ENCODE measurements around the gene TRIM65. TPM values are rescaled to one million over a fixed set of nuclear protein-coding genes. Genes with fewer than 3 reads are reported as not detected.

Gene TRIM65
- total RNA-seq, 4 donors from 2014 or later: 16.5 to 26.1 (median 22.3) TPM

DNA sequence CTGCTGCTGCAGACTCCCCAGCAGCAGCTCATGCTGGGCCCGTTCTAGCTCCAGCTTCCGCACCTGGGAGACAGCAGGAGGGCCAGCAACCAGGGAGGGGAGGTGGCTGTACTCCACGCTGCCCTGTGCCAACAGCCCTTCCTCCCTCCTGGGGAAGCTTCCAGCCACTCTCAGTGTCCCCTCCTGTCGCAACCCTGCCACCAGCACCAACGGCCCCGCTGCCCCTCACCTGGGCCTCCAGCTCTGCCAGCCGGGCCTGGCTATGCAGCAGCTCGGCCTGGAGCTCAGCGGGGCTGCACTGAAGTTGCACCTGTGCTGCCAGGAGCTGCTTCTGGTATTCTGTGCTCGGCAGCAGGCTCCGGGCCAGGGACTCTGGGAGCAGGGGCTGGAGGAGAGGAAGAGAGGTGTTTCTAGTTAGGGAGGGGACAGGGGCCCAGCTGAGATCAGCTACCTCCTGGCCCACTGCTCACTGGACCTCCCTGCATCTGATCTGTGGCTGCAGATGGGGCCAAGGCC, 23.4 kb upstream of the TRIM65 start:
- no peak overlapping the region for H3K4me3 ChIP-seq
- intact Hi-C loops (cut with DNase I; ENCODE audit: low total_unique reads): no loop called here
- in situ Hi-C loops (cut with MboI; ENCODE audit: low sequenced_read_pairs in 4 of 4): no loop called here
- ATAC-seq (no peak), DNase-seq (no peak)
- no peak overlapping the region for H3K27ac ChIP-seq
- H3K9me3 ChIP-seq: no peaks in the 10 kb centered on the region
- no peak for TF ChIP-seq POLR2A (IDR thresholded peaks at IDR 0.05)
- TF ChIP-seq CTCF (IDR thresholded peaks at IDR 0.05 in 4 of 5, conservative IDR thresholded peaks at IDR 0.05 in 1 of 5): no peak
- H3K36me3 ChIP-seq: no peaks in the 10 kb centered on the region
- H3K4me1 ChIP-seq: no peaks in the 10 kb centered on the region
- no peaks in the 10 kb centered on the region for H3K27me3 ChIP-seq

GRCh38 chr17:75919611-75920010, 22.9 kb upstream of the TRIM65 start:
- intact Hi-C loops (cut with DNase I; ENCODE audit: low total_unique reads) (no loop called here), in situ Hi-C loops (cut with MboI; ENCODE audit: low sequenced_read_pairs in 4 of 4) (no loop called here)
- no peaks in the 10 kb centered on the region for H3K9me3 ChIP-seq
- ATAC-seq (no peak), DNase-seq (no peak)
- TF ChIP-seq CTCF (IDR thresholded peaks at IDR 0.05 in 4 of 5, conservative IDR thresholded peaks at IDR 0.05 in 1 of 5) (no peak), POLR2A (IDR thresholded peaks at IDR 0.05) (no peak)
- no peak overlapping the region for H3K4me3 ChIP-seq
- no peaks in the 10 kb centered on the region for H3K27me3 ChIP-seq
- no peak overlapping the region for H3K27ac ChIP-seq
- no peaks in the 10 kb centered on the region for H3K4me1 ChIP-seq
- no peaks in the 10 kb centered on the region for H3K36me3 ChIP-seq

GRCh38 chr17:75917917-75918445, 21.2 kb upstream of the TRIM65 start:
- in situ Hi-C loops (cut with MboI; ENCODE audit: low sequenced_read_pairs in 4 of 4): no loop called here
- intact Hi-C loops (cut with DNase I; ENCODE audit: low total_unique reads): no loop called here

GRCh38 chr17:75917141-75917916, 20.6 kb upstream of the TRIM65 start:
- in situ Hi-C loops (cut with MboI; ENCODE audit: low sequenced_read_pairs in 4 of 4) (no loop called here), intact Hi-C loops (cut with DNase I; ENCODE audit: low total_unique reads) (no loop called here)
- DNase-seq: no peak
- no peak for ATAC-seq
- Histone ChIP-seq H3K4me1 (no peaks in the 10 kb centered on the region), H3K27ac (no peak overlapping the region), H3K27me3 (no peaks in the 10 kb centered on the region), H3K9me3 (no peaks in the 10 kb centered on the region), H3K4me3 (no peak overlapping the region), H3K36me3 (peaks cover 0 to 7% of the 10 kb centered on the region in 2 donors)
- TF ChIP-seq POLR2A (IDR thresholded peaks at IDR 0.05) (no peak), CTCF (IDR thresholded peaks at IDR 0.05 in 4 of 5, conservative IDR thresholded peaks at IDR 0.05 in 1 of 5) (no peak)

More at GRCh38 chr17:75917917-75918445, 21.2 kb upstream of the TRIM65 start:
- Histone ChIP-seq H3K27me3 (no peaks in the 10 kb centered on the region), H3K4me3 (no peak overlapping the region), H3K36me3 (peaks cover 0 to 7% of the 10 kb centered on the region in 2 donors), H3K9me3 (no peaks in the 10 kb centered on the region), H3K4me1 (no peaks in the 10 kb centered on the region), H3K27ac (no peak overlapping the region)
- DNase-seq: no peak
- ATAC-seq: no peak
- TF ChIP-seq POLR2A (IDR thresholded peaks at IDR 0.05): no peak
- no peak for TF ChIP-seq CTCF (IDR thresholded peaks at IDR 0.05 in 4 of 5, conservative IDR thresholded peaks at IDR 0.05 in 1 of 5)
